ENCODE results near the gene SPATA7.

The SPATA7 gene

DNA sequence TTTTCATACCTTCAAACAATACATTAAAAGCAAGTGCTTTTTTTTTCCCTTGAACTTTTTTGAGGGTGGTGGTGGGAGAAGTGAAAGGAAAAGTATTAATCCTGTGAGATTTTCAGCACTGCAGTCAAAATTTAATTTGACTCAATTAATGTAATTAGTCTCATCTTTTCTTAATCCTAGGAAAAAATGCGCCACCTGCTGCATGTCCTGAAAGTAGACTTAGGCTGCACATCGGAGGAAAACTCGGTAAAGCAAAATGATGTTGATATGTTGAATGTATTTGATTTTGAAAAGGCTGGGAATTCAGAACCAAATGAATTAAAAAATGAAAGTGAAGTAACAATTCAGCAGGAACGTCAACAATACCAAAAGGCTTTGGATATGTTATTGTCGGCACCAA lies 52.2 kb downstream of the SPATA7 start:
- ATAC-seq = no peak
- TF ChIP-seq, protein P1, sequence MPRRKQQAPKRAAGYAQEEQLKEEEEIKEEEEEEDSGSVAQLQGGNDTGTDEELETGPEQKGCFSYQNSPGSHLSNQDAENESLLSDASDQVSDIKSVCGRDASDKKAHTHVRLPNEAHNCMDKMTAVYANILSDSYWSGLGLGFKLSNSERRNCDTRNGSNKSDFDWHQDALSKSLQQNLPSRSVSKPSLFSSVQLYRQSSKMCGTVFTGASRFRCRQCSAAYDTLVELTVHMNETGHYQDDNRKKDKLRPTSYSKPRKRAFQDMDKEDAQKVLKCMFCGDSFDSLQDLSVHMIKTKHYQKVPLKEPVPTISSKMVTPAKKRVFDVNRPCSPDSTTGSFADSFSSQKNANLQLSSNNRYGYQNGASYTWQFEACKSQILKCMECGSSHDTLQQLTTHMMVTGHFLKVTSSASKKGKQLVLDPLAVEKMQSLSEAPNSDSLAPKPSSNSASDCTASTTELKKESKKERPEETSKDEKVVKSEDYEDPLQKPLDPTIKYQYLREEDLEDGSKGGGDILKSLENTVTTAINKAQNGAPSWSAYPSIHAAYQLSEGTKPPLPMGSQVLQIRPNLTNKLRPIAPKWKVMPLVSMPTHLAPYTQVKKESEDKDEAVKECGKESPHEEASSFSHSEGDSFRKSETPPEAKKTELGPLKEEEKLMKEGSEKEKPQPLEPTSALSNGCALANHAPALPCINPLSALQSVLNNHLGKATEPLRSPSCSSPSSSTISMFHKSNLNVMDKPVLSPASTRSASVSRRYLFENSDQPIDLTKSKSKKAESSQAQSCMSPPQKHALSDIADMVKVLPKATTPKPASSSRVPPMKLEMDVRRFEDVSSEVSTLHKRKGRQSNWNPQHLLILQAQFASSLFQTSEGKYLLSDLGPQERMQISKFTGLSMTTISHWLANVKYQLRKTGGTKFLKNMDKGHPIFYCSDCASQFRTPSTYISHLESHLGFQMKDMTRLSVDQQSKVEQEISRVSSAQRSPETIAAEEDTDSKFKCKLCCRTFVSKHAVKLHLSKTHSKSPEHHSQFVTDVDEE (CRISPR knock-in tag; IDR thresholded peaks at IDR 0.05) = no peak
- TF ChIP-seq ZNF8 (CRISPR knock-in tag; IDR thresholded peaks at IDR 0.05) (no peak), RARB (CRISPR knock-in tag; IDR thresholded peaks at IDR 0.05) (no peak), TOX (CRISPR knock-in tag; IDR thresholded peaks at IDR 0.05; ENCODE audit: borderline replicate concordance) (no peak), ZNF70 (CRISPR knock-in tag; IDR thresholded peaks at IDR 0.05) (no peak), ISL1 (CRISPR knock-in tag; IDR thresholded peaks at IDR 0.05) (no peak), OSR1 (CRISPR knock-in tag; IDR thresholded peaks at IDR 0.05) (no peak), PPARA (CRISPR knock-in tag; IDR thresholded peaks at IDR 0.05; ENCODE audit: borderline replicate concordance) (no peak), ZFP30 (CRISPR knock-in tag; IDR thresholded peaks at IDR 0.05) (no peak), ESRRG (CRISPR knock-in tag; IDR thresholded peaks at IDR 0.05) (no peak), SNAI2 (CRISPR knock-in tag; IDR thresholded peaks at IDR 0.05) (no peak), ZFP3 (CRISPR knock-in tag; IDR thresholded peaks at IDR 0.05) (no peak), ZC3H10 (CRISPR knock-in tag; IDR thresholded peaks at IDR 0.05) (no peak)
- TF ChIP-seq, protein P2, sequence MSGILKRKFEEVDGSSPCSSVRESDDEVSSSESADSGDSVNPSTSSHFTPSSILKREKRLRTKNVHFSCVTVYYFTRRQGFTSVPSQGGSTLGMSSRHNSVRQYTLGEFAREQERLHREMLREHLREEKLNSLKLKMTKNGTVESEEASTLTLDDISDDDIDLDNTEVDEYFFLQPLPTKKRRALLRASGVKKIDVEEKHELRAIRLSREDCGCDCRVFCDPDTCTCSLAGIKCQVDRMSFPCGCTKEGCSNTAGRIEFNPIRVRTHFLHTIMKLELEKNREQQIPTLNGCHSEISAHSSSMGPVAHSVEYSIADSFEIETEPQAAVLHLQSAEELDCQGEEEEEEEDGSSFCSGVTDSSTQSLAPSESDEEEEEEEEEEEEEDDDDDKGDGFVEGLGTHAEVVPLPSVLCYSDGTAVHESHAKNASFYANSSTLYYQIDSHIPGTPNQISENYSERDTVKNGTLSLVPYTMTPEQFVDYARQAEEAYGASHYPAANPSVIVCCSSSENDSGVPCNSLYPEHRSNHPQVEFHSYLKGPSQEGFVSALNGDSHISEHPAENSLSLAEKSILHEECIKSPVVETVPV (CRISPR knock-in tag; IDR thresholded peaks at IDR 0.05) = no peak
- TF ChIP-seq, protein P3, sequence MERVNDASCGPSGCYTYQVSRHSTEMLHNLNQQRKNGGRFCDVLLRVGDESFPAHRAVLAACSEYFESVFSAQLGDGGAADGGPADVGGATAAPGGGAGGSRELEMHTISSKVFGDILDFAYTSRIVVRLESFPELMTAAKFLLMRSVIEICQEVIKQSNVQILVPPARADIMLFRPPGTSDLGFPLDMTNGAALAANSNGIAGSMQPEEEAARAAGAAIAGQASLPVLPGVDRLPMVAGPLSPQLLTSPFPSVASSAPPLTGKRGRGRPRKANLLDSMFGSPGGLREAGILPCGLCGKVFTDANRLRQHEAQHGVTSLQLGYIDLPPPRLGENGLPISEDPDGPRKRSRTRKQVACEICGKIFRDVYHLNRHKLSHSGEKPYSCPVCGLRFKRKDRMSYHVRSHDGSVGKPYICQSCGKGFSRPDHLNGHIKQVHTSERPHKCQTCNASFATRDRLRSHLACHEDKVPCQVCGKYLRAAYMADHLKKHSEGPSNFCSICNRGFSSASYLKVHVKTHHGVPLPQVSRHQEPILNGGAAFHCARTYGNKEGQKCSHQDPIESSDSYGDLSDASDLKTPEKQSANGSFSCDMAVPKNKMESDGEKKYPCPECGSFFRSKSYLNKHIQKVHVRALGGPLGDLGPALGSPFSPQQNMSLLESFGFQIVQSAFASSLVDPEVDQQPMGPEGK (CRISPR knock-in tag; IDR thresholded peaks at IDR 0.05; ENCODE audit: borderline replicate concordance) = no peak
- TF ChIP-seq, protein P4, sequence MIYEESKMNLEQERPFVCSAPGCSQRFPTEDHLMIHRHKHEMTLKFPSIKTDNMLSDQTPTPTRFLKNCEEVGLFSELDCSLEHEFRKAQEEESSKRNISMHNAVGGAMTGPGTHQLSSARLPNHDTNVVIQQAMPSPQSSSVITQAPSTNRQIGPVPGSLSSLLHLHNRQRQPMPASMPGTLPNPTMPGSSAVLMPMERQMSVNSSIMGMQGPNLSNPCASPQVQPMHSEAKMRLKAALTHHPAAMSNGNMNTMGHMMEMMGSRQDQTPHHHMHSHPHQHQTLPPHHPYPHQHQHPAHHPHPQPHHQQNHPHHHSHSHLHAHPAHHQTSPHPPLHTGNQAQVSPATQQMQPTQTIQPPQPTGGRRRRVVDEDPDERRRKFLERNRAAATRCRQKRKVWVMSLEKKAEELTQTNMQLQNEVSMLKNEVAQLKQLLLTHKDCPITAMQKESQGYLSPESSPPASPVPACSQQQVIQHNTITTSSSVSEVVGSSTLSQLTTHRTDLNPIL (CRISPR knock-in tag; IDR thresholded peaks at IDR 0.05; ENCODE audit: low read depth) = no peak

DNA sequence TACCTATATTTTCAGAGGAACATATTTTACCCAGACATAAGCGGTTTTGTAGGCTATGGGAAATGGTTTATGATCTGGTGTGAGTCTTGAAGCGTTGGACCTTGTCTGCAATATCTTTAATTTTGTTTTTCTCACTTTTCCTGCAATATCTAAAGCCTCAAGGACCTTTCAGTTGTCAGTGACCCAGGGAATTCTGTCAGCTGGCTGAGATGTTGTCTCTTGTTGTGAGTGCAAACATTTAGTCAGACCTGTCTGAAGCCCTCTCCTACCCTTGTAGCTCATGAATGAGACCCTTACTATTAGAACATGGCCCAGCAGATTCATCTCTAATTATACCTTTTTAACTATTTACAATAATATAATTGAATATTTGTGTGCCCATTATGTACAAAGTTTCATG lies 53.6 kb downstream of the SPATA7 start:
- TF ChIP-seq GLIS3 (CRISPR knock-in tag; IDR thresholded peaks at IDR 0.05) (no peak), ZNF565 (CRISPR knock-in tag; conservative IDR thresholded peaks at IDR 0.05; ENCODE audit: low read depth) (no peak), ZC3H10 (CRISPR knock-in tag; IDR thresholded peaks at IDR 0.05) (no peak), ARNTL (CRISPR knock-in tag; IDR thresholded peaks at IDR 0.05; ENCODE audit: borderline replicate concordance, low read depth) (no peak), TOX (CRISPR knock-in tag; IDR thresholded peaks at IDR 0.05; ENCODE audit: borderline replicate concordance) (no peak), BACH2 (CRISPR knock-in tag; IDR thresholded peaks at IDR 0.05; ENCODE audit: borderline replicate concordance) (no peak), ZFP3 (CRISPR knock-in tag; IDR thresholded peaks at IDR 0.05) (no peak), ZNF70 (CRISPR knock-in tag; IDR thresholded peaks at IDR 0.05) (no peak), CSDC2 (CRISPR knock-in tag; IDR thresholded peaks at IDR 0.05) (no peak), ISL1 (CRISPR knock-in tag; IDR thresholded peaks at IDR 0.05) (no peak), TCF4 (CRISPR knock-in tag; IDR thresholded peaks at IDR 0.05; ENCODE audit: borderline replicate concordance) (no peak)
- TF ChIP-seq, protein P3 (CRISPR knock-in tag; IDR thresholded peaks at IDR 0.05; ENCODE audit: borderline replicate concordance) = no peak
- TF ChIP-seq, protein P5, sequence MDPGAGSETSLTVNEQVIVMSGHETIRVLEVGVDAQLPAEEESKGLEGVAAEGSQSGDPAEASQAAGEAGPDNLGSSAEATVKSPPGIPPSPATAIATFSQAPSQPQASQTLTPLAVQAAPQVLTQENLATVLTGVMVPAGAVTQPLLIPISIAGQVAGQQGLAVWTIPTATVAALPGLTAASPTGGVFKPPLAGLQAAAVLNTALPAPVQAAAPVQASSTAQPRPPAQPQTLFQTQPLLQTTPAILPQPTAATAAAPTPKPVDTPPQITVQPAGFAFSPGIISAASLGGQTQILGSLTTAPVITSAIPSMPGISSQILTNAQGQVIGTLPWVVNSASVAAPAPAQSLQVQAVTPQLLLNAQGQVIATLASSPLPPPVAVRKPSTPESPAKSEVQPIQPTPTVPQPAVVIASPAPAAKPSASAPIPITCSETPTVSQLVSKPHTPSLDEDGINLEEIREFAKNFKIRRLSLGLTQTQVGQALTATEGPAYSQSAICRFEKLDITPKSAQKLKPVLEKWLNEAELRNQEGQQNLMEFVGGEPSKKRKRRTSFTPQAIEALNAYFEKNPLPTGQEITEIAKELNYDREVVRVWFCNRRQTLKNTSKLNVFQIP (CRISPR knock-in tag; IDR thresholded peaks at IDR 0.05; ENCODE audit: borderline replicate concordance, low read depth) = no peak
- TF ChIP-seq, protein P2 (CRISPR knock-in tag; IDR thresholded peaks at IDR 0.05) = no peak
- ATAC-seq = no peak
